Mammary epithelial cell (primary cell): ENCODE results near the gene TAF4.

Source experiments
- EZH2 ChIP-seq: IDR thresholded peaks from 2 replicates; pipeline ENCODE4 v1.6.1; 2012; ENCODE audit warnings: low read length, inconsistent platforms, borderline replicate concordance
- TF ChIP-seq, protein P1 (sequence below), 2 donors: IDR thresholded peaks in 1 of 2; conservative IDR thresholded peaks in 1 of 2; 2 replicates each; pipeline ENCODE4 v1.5.1; 2011 to 2012; ENCODE audit warnings: inconsistent platforms in 2 of 2, low read length in 2 of 2, mild to moderate bottlenecking in 2 of 2, control low read depth in 1 of 2, low read depth in 1 of 2; ENCODE audit not compliant: insufficient read depth in 1 of 2; ENCODE audit errors: extremely low read depth in 1 of 2

DNA sequence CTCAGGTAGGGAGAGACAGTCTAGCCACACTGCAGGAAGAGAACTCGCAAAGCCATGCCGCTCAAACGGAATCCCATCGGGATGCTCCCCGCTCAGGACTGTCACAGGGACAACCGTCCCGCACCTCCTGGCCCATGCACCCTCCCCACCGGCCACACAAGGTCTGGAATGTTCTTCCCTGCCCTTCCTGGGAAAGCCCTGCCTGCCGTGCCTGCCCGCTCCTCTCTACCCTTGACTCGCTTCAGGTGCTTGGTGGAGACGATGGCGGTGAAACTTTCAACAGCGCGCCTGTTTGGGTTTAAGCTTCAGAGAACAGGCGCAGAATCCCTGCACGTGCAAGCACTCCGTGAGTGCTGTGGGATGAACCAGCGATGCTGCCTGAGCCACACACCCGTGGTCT, 20.6 kb downstream of the TAF4 start:
- TF ChIP-seq, protein P1, sequence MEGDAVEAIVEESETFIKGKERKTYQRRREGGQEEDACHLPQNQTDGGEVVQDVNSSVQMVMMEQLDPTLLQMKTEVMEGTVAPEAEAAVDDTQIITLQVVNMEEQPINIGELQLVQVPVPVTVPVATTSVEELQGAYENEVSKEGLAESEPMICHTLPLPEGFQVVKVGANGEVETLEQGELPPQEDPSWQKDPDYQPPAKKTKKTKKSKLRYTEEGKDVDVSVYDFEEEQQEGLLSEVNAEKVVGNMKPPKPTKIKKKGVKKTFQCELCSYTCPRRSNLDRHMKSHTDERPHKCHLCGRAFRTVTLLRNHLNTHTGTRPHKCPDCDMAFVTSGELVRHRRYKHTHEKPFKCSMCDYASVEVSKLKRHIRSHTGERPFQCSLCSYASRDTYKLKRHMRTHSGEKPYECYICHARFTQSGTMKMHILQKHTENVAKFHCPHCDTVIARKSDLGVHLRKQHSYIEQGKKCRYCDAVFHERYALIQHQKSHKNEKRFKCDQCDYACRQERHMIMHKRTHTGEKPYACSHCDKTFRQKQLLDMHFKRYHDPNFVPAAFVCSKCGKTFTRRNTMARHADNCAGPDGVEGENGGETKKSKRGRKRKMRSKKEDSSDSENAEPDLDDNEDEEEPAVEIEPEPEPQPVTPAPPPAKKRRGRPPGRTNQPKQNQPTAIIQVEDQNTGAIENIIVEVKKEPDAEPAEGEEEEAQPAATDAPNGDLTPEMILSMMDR (conservative IDR thresholded peaks at IDR 0.05 in 1 of 2, IDR thresholded peaks at IDR 0.05 in 1 of 2; ENCODE audit: extremely low read depth in 1 of 2, insufficient read depth in 1 of 2, low read depth in 1 of 2, low read length in 2 of 2) = no peak
- TF ChIP-seq EZH2 = no peak
